ENCODE results near the gene MMP1. TPM values are rescaled to one million over a fixed set of nuclear protein-coding genes. Genes with fewer than 3 reads are reported as not detected.

Gene MMP1
- total RNA-seq (2022; extraction: Qiagen RNA extraction; ENCODE audit: low read depth): 0.85 to 1.6 TPM (median 1.4 TPM) in 5 replicates

DNA sequence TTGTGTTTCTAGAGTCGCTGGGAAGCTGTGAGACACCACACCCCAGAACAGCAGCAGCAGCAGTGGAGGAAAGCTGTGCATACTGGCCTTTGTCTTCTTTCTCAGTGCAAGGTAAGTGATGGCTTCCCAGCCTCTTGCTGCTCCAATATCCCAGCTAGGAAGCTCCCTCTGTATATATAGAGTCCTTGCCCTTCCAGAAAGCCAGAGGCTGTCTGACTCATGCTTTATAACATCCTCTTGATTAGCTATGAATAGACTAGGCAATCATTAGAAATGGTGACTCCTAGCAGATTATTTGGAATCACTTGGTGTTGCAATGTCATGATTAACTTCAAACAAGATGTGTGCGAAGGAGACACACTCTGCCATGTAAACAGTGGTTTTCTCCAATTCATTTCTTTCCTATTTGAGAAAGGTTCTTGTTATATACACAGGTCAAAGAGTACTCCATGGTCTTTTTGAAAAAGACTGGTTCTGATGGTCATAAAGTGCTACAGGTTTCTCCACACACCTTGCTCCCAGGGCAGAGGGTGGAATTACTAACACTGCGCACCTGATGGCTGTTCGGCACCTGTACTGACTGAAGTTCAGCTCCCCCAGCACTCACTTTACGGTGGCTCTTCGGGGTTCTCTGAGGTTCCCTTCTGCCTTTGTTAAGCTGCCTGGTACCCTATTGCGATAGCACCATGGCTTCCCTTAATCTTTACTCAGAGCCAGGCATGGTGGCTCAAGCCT lies at the start of gene MMP1:
MMP1 (minus strand) TSS at position 149 of the 735 bp plus-strand sequence; CDS start at position 81, 68 bp downstream.

DNA sequence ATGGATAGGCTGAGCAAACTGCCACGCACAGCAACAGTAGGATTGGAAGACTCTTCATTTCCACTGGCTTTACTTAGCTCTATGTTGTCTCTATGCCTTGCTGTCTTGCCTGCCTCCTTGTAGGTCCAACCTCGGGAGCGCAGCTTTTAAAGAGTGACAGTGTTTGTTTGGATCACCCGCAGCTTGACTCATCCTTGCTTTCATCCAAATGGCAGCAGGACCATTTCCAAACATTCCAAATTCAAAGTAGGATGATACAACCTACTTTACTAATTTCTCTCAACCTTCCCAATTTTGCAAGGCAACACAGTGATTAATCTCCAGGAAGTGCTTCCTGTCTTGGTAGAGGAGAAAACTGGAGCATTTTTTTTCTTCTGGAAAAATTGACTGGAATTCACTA lies 45.5 kb upstream of the MMP1 start, which contains the start of gene MMP3:
MMP3 (minus strand) TSS at position 121 of the 400 bp plus-strand sequence; CDS start at position 58, 63 bp downstream.

DNA sequence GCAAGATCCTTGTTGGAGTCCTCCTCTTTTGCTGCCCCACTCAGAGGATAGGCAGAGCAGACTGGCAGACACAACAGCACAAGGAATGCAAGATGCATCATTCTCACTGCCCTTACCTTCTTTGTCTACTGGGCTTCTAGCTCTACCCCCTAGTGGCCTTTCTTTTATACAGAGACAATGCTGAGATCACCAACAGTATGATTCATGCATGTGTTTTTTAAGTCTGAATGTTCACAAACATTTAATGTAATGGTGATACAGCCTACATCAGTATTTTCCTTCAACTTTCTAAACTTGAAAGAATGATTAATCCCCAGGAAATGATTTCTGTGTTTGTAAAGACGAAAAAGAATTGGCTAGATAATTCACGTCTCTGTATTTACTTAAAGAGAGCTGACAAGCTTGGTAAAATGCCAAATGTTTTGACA lies 17.5 kb downstream of the MMP1 start, which contains the start of gene MMP10:
MMP10 (minus strand) TSS at position 138 of the 428 bp plus-strand sequence; CDS start at position 101, 37 bp downstream.

Other genes starting within 250 kb of the MMP1 start
- gene MMP20, start 172.8 kb downstream of the MMP1 start, total RNA-seq (2022; extraction: Qiagen RNA extraction; ENCODE audit: low read depth): not detected in 5 replicates
- gene MMP27, start 92.4 kb downstream of the MMP1 start, total RNA-seq (2022; extraction: Qiagen RNA extraction; ENCODE audit: low read depth): not detected in 5 replicates
- gene MMP8, start 73.2 kb downstream of the MMP1 start, total RNA-seq (2022; extraction: Qiagen RNA extraction; ENCODE audit: low read depth): not detected in 5 replicates
- gene MMP10, start 17.5 kb downstream of the MMP1 start, total RNA-seq (2022; extraction: Qiagen RNA extraction; ENCODE audit: low read depth): 0.74 to 1.4 TPM (median 1.3 TPM) in 5 replicates
- gene MMP3, start 45.4 kb upstream of the MMP1 start, total RNA-seq (2022; extraction: Qiagen RNA extraction; ENCODE audit: low read depth): 0.08 to 0.13 TPM (median 0.11 TPM) in 5 replicates
- 0.05 to 0.18 TPM (median 0.06 TPM) in 4 of 5 replicates, not detected in the other for gene MMP12, start 76.8 kb upstream of the MMP1 start, total RNA-seq (2022; extraction: Qiagen RNA extraction; ENCODE audit: low read depth)
- 0.05 TPM in 1 of 5 replicates, not detected in the others for gene MMP13, start 157.6 kb upstream of the MMP1 start, total RNA-seq (2022; extraction: Qiagen RNA extraction; ENCODE audit: low read depth)